ENCODE measurements around the gene ADCY6. TPM values are rescaled to one million over a fixed set of nuclear protein-coding genes. Genes with fewer than 3 reads are reported as not detected.
"Not testable (repeated sequence)": the region's sequence is repeated elsewhere in the genome, so short reads cannot be mapped to it uniquely, and the experiment has no call there.

ADCY6 gene
- total RNA-seq, 1 donor from 2014 or later, result 28.9 TPM

DNA sequence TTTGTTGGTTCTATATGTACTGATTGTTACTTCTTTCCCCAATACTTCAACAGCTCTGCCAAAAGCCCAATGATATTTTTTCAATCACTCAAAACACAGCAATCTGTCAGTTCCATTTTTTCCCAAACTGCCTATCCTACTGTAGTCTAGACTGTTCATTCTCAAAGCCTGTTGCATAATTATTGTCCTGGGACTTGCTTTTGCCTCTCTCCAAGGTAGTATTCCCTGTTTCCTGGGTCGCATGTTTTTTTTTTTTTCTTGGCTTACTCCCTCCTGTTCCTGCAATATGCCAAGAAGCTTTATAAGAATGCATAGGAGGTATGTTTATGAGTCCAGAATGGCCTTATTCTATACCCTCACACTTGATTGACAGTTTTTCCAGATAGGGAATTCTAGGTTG, 52.4 kb downstream of the ADCY6 start:
- no peak for DNase-seq (ENCODE audit: low read depth)
- H2AFZ ChIP-seq (ENCODE audit: low read depth, low read length), result no peak overlapping the region
- no peak overlapping the region for H3K27ac ChIP-seq (ENCODE audit: low read depth, low read length)
- no peak overlapping the region for H3K4me3 ChIP-seq (ENCODE audit: insufficient read depth, low read depth, low read length)
- no peak overlapping the region for H3K4me2 ChIP-seq (ENCODE audit: low read length)
- no peak overlapping the region for H3K4me3 Mint-ChIP-seq (ENCODE audit: unreplicated experiment)
- H3K9me3 ChIP-seq (ENCODE audit: insufficient read depth, low read depth, low read length), result no peaks in the 10 kb centered on the region
- no peaks in the 10 kb centered on the region for H3K9me3 Mint-ChIP-seq (ENCODE audit: unreplicated experiment)
- no peaks in the 10 kb centered on the region for H4K20me1 ChIP-seq (ENCODE audit: insufficient read depth, low read length)
- no peaks in the 10 kb centered on the region for H3K4me1 ChIP-seq (ENCODE audit: insufficient read depth, low read length)
- FAIRE-seq, result no peak
- peaks cover 9% of the 10 kb centered on the region for H3K27me3 Mint-ChIP-seq (ENCODE audit: low read depth, unreplicated experiment)
- H3K27me3 ChIP-seq (ENCODE audit: insufficient read depth, low read length), result peaks cover 11% of the 10 kb centered on the region
- H3K79me2 ChIP-seq (ENCODE audit: insufficient read depth, low read length), result no peaks in the 10 kb centered on the region
- no peak overlapping the region for H3K27ac Mint-ChIP-seq (ENCODE audit: unreplicated experiment)
- H3K4me1 Mint-ChIP-seq (ENCODE audit: low read depth, unreplicated experiment), result no peaks in the 10 kb centered on the region
- H3K9ac ChIP-seq (ENCODE audit: low read length), result no peak overlapping the region
- H3K36me3 Mint-ChIP-seq (ENCODE audit: low read depth, unreplicated experiment), result no peaks in the 10 kb centered on the region
- TF ChIP-seq, protein P1, sequence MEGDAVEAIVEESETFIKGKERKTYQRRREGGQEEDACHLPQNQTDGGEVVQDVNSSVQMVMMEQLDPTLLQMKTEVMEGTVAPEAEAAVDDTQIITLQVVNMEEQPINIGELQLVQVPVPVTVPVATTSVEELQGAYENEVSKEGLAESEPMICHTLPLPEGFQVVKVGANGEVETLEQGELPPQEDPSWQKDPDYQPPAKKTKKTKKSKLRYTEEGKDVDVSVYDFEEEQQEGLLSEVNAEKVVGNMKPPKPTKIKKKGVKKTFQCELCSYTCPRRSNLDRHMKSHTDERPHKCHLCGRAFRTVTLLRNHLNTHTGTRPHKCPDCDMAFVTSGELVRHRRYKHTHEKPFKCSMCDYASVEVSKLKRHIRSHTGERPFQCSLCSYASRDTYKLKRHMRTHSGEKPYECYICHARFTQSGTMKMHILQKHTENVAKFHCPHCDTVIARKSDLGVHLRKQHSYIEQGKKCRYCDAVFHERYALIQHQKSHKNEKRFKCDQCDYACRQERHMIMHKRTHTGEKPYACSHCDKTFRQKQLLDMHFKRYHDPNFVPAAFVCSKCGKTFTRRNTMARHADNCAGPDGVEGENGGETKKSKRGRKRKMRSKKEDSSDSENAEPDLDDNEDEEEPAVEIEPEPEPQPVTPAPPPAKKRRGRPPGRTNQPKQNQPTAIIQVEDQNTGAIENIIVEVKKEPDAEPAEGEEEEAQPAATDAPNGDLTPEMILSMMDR (IDR thresholded peaks at IDR 0.05; ENCODE audit: insufficient read depth, low read depth, low read length), result no peak
- no peak for TF ChIP-seq EZH2 (IDR thresholded peaks at IDR 0.05; ENCODE audit: insufficient read depth, low read length)
- H3K36me3 ChIP-seq (ENCODE audit: insufficient read depth, low read length), result no peaks in the 10 kb centered on the region

DNA sequence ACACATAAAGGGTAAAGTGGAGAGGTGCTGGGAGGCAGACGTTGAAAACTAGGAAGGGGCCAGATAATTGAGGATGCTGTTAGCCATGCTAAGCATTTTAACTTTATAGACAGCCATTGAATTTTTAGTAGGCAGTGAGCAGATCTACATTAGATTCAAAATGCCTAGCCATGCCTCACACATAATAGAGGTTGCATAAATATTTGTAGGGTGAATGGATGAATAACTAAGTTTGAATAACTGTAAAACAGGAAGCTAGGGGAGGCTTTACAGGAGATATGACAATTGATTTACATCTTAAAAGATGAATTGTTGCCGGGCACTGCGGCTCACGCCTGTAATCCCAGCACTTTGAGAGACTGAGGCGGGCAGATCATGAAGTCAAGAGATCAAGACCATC, 60.1 kb downstream of the ADCY6 start:
- H3K79me2 ChIP-seq (ENCODE audit: insufficient read depth, low read length), result no peaks in the 10 kb centered on the region
- no peak overlapping the region for H3K27ac ChIP-seq (ENCODE audit: low read depth, low read length)
- no peak overlapping the region for H3K4me3 Mint-ChIP-seq (ENCODE audit: unreplicated experiment)
- H2AFZ ChIP-seq (ENCODE audit: low read depth, low read length), result no peak overlapping the region
- no peaks in the 10 kb centered on the region for H3K27me3 ChIP-seq (ENCODE audit: insufficient read depth, low read length)
- no peaks in the 10 kb centered on the region for H4K20me1 ChIP-seq (ENCODE audit: insufficient read depth, low read length)
- no peaks in the 10 kb centered on the region for H3K4me1 ChIP-seq (ENCODE audit: insufficient read depth, low read length)
- DNase-seq (ENCODE audit: low read depth) (no peak), FAIRE-seq (no peak)
- H3K27ac Mint-ChIP-seq (ENCODE audit: unreplicated experiment), result no peak overlapping the region
- H3K4me3 ChIP-seq (ENCODE audit: insufficient read depth, low read depth, low read length), result no peak overlapping the region
- no peaks in the 10 kb centered on the region for H3K4me1 Mint-ChIP-seq (ENCODE audit: low read depth, unreplicated experiment)
- peaks cover 3% of the 10 kb centered on the region for H3K27me3 Mint-ChIP-seq (ENCODE audit: low read depth, unreplicated experiment)
- no peaks in the 10 kb centered on the region for H3K36me3 Mint-ChIP-seq (ENCODE audit: low read depth, unreplicated experiment)
- TF ChIP-seq EZH2 (IDR thresholded peaks at IDR 0.05; ENCODE audit: insufficient read depth, low read length), result no peak
- TF ChIP-seq, protein P1 (IDR thresholded peaks at IDR 0.05; ENCODE audit: insufficient read depth, low read depth, low read length), result no peak
- no peaks in the 10 kb centered on the region for H3K36me3 ChIP-seq (ENCODE audit: insufficient read depth, low read length)
- H3K9me3 ChIP-seq (ENCODE audit: insufficient read depth, low read depth, low read length), result no peaks in the 10 kb centered on the region
- H3K4me2 ChIP-seq (ENCODE audit: low read length), result no peak overlapping the region
- H3K9me3 Mint-ChIP-seq (ENCODE audit: unreplicated experiment), result no peaks in the 10 kb centered on the region
- H3K9ac ChIP-seq (ENCODE audit: low read length), result no peak overlapping the region

DNA sequence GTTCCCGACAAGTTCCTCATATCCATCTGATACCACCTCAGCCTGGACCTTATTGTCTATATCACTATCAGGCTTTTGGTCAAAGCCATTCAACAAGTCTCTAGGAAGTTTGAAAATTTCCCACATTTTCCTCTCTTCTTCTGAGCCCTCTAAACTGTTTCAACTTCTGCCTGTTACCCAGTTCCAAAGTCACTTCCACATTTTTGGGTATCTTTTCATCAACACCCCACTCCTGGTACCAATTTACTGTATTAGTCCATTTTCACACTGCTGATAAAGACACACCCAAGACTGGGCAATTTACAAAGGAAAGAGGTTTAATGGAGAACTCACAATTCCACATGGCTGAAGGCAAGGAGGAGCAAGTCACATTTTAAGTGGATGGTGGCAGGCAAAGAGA, 68.2 kb downstream of the ADCY6 start:
- not testable (repeated sequence) for DNase-seq (ENCODE audit: low read depth); H3K27me3 Mint-ChIP-seq (ENCODE audit: low read depth, unreplicated experiment); H3K27ac ChIP-seq (ENCODE audit: low read depth, low read length); H3K36me3 Mint-ChIP-seq (ENCODE audit: low read depth, unreplicated experiment); H2AFZ ChIP-seq (ENCODE audit: low read depth, low read length); H3K4me1 Mint-ChIP-seq (ENCODE audit: low read depth, unreplicated experiment); H3K27me3 ChIP-seq (ENCODE audit: insufficient read depth, low read length); H3K4me3 ChIP-seq (ENCODE audit: insufficient read depth, low read depth, low read length); H3K4me3 Mint-ChIP-seq (ENCODE audit: unreplicated experiment); FAIRE-seq; H3K36me3 ChIP-seq (ENCODE audit: insufficient read depth, low read length); H3K9me3 ChIP-seq (ENCODE audit: insufficient read depth, low read depth, low read length); H3K9ac ChIP-seq (ENCODE audit: low read length); H3K4me1 ChIP-seq (ENCODE audit: insufficient read depth, low read length); H3K4me2 ChIP-seq (ENCODE audit: low read length); H4K20me1 ChIP-seq (ENCODE audit: insufficient read depth, low read length); H3K79me2 ChIP-seq (ENCODE audit: insufficient read depth, low read length); H3K27ac Mint-ChIP-seq (ENCODE audit: unreplicated experiment)
- H3K9me3 Mint-ChIP-seq (ENCODE audit: unreplicated experiment), result peaks cover 13% of the 10 kb centered on the region

DNA sequence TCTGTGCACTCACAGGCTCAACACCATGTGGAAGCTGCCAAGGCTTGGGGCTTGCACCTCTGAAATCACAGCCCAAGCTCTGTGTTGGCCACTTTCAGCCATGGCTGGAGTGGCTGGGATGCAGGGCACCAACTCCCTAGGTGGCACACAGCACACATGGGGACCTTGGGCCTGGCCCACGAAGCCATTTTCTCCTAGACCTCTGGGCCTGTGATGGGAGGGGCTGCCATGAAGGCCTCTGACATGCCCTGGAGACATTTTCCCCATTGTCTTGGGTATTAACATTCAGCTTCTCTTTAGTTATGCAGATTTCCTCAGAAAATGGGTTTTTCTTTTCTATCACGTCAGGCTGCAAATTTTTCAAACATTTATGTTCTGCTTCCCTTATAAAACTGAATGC, 68.7 kb downstream of the ADCY6 start:
- not testable (repeated sequence) for H3K4me2 ChIP-seq (ENCODE audit: low read length); H3K9ac ChIP-seq (ENCODE audit: low read length); H3K9me3 ChIP-seq (ENCODE audit: insufficient read depth, low read depth, low read length); H3K4me3 Mint-ChIP-seq (ENCODE audit: unreplicated experiment); H3K36me3 ChIP-seq (ENCODE audit: insufficient read depth, low read length); H3K27ac Mint-ChIP-seq (ENCODE audit: unreplicated experiment); H3K4me3 ChIP-seq (ENCODE audit: insufficient read depth, low read depth, low read length); H3K27me3 Mint-ChIP-seq (ENCODE audit: low read depth, unreplicated experiment); DNase-seq (ENCODE audit: low read depth); FAIRE-seq; H3K36me3 Mint-ChIP-seq (ENCODE audit: low read depth, unreplicated experiment); H3K27me3 ChIP-seq (ENCODE audit: insufficient read depth, low read length); H3K4me1 Mint-ChIP-seq (ENCODE audit: low read depth, unreplicated experiment); H3K4me1 ChIP-seq (ENCODE audit: insufficient read depth, low read length); H3K27ac ChIP-seq (ENCODE audit: low read depth, low read length); H4K20me1 ChIP-seq (ENCODE audit: insufficient read depth, low read length); H2AFZ ChIP-seq (ENCODE audit: low read depth, low read length)
- H3K9me3 Mint-ChIP-seq (ENCODE audit: unreplicated experiment), result peaks cover 13% of the 10 kb centered on the region
- peaks cover 14% of the 10 kb centered on the region for H3K79me2 ChIP-seq (ENCODE audit: insufficient read depth, low read length)

DNA sequence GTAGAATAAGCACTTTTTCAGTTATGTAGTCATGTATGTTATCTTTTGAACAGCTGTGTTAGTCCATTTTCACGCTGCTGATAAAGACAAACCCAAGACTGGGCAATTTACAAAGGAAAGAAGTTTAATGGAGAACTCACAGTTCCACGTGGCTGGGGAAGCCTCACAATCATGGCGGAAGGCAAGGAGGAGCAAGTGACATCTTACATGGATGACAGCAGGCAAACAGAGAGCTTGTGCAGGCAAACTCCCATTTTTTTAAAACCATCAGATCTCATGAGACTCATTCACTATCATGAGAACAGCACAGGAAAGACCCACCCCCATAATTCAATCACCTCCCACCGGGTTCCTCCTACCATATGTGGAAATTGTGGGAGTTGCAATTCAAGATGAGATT, 69.9 kb downstream of the ADCY6 start:
- H3K4me3 Mint-ChIP-seq (ENCODE audit: unreplicated experiment); H3K9ac ChIP-seq (ENCODE audit: low read length); H2AFZ ChIP-seq (ENCODE audit: low read depth, low read length); H3K27ac ChIP-seq (ENCODE audit: low read depth, low read length); H3K4me3 ChIP-seq (ENCODE audit: insufficient read depth, low read depth, low read length); H4K20me1 ChIP-seq (ENCODE audit: insufficient read depth, low read length); H3K36me3 Mint-ChIP-seq (ENCODE audit: low read depth, unreplicated experiment); H3K9me3 ChIP-seq (ENCODE audit: insufficient read depth, low read depth, low read length); H3K27me3 ChIP-seq (ENCODE audit: insufficient read depth, low read length); H3K36me3 ChIP-seq (ENCODE audit: insufficient read depth, low read length); H3K4me1 ChIP-seq (ENCODE audit: insufficient read depth, low read length); FAIRE-seq; H3K27ac Mint-ChIP-seq (ENCODE audit: unreplicated experiment); DNase-seq (ENCODE audit: low read depth); H3K4me2 ChIP-seq (ENCODE audit: low read length); H3K27me3 Mint-ChIP-seq (ENCODE audit: low read depth, unreplicated experiment): not testable (repeated sequence)
- Mint-ChIP-seq H3K4me1 (ENCODE audit: low read depth, unreplicated experiment) (peaks cover 11% of the 10 kb centered on the region), H3K9me3 (ENCODE audit: unreplicated experiment) (peaks cover 13% of the 10 kb centered on the region)
- peaks cover 25% of the 10 kb centered on the region for H3K79me2 ChIP-seq (ENCODE audit: insufficient read depth, low read length)
